GM18868 (cell line): ENCODE data around the gene UST.
"Not testable (repeated sequence)": the region's sequence is repeated elsewhere in the genome, so short reads cannot be mapped to it uniquely, and the experiment has no call there.

Experiments
- ATAC-seq: cut with Tn5 transposase; IDR thresholded peaks from one replicate; pipeline ENCODE4 v1.9.1; 2021; ENCODE audit warnings: mild to moderate bottlenecking, moderate library complexity; ENCODE audit not compliant: unreplicated experiment

The UST gene

GRCh38 chr6:148968771-148969602 lies 222.2 kb downstream of the UST start:
- ATAC-seq, result no peak

GRCh38 chr6:148969603-148970061 lies 222.8 kb downstream of the UST start:
- ATAC-seq, result no peak

- no peak for ATAC-seq
These were observed 224.4 kb downstream of the UST start for GRCh38 chr6:148971031-148971927.

- ATAC-seq, result peak; percentile 92
These were observed 225.7 kb downstream of the UST start for GRCh38 chr6:148972481-148972880.

GRCh38 chr6:148973538-148974208 lies 226.8 kb downstream of the UST start:
- ATAC-seq, result no peak

- no peak for ATAC-seq
These were observed 227.5 kb downstream of the UST start for GRCh38 chr6:148974351-148974750.

- ATAC-seq, result not testable (repeated sequence)
These were observed 231.5 kb downstream of the UST start for GRCh38 chr6:148978298-148978697.

- ATAC-seq, result no peak
These were observed 232.4 kb downstream of the UST start for GRCh38 chr6:148979014-148979901.

GRCh38 chr6:148980234-148980633 lies 233.4 kb downstream of the UST start:
- ATAC-seq, result no peak

- no peak for ATAC-seq
These were observed 234.7 kb downstream of the UST start for GRCh38 chr6:148981515-148981914.

GRCh38 chr6:148983101-148983761 lies 236.4 kb downstream of the UST start:
- no peak for ATAC-seq

GRCh38 chr6:148983966-148984365 lies 237.1 kb downstream of the UST start:
- no peak for ATAC-seq

- no peak for ATAC-seq
These were observed 237.8 kb downstream of the UST start for GRCh38 chr6:148984531-148985056.

- no peak for ATAC-seq
These were observed 238.7 kb downstream of the UST start for GRCh38 chr6:148985499-148985898.

GRCh38 chr6:148986608-148987007 lies 239.8 kb downstream of the UST start:
- no peak for ATAC-seq

- ATAC-seq, result peak; percentile 85
These were observed 241.2 kb downstream of the UST start for GRCh38 chr6:148987982-148988381.

- no peak for ATAC-seq
These were observed 242.8 kb downstream of the UST start for GRCh38 chr6:148989585-148989984.

- no peak for ATAC-seq
These were observed 243.6 kb downstream of the UST start for GRCh38 chr6:148990403-148990802.

- no peak for ATAC-seq
These were observed 250.0 kb downstream of the UST start for GRCh38 chr6:148996815-148997214.
